Measurements from ENCODE around the gene BCL11A.
A peak's percentile ranks its signal among the peaks of the same experiment; 100 is the strongest.

Gene BCL11A

GRCh38 chr2:60553495-60554073 is at the start of gene BCL11A:
Gene BCL11A (minus strand): TSS chr2:60553654. CDS start chr2:60553270, 384 bp downstream.
- no peak for DNase-seq

- DNase-seq, result no peak
Measured at GRCh38 chr2:60602828-60603532, 49.5 kb upstream of the BCL11A start.

GRCh38 chr2:60602388-60602787 is 48.9 kb upstream of the BCL11A start:
- no peak for DNase-seq

DNA sequence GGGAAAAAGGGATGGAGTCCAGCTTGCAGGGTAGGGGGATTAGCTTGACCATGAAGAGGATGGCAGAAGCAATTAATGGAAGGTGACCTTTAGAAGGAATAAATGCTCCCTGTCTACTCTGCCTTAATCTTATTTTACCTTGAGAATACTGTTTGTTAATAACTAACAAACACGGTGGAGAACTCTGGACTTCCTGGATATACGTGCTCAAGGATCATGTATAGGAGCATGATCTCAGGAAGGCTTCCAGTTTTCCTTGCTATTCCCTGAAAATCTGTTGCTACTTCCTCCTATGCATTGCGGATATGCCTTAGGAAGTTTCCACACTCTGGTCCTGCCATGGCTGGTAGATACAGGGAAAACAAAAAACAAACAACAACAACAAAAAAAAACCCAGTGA is 44.8 kb upstream of the BCL11A start:
- DNase-seq, result no peak

- no peak for DNase-seq
Measured at GRCh38 chr2:60597346-60597745, 43.9 kb upstream of the BCL11A start.

DNA sequence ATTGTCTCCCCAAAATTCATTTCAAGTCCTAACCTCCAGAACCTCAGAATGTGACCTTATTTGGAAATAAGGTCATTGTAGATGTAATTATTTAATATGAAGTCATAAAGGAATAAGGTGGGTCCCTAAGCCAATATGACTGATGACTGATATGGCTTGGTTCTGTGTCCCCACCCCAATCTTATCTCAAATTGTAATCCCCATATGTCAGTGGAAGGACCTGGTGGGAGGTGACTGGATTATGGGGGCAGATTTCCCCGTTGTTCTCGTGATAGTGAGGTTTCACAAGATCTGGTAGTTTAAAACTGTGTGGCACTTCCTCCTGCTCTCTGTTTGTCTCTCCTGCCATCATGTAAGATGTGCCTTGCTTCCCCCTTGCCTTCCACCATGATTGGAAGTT is 43.0 kb upstream of the BCL11A start:
- no peak for DNase-seq

- no peak for DNase-seq
Measured at GRCh38 chr2:60595953-60596352, 42.5 kb upstream of the BCL11A start.

DNA sequence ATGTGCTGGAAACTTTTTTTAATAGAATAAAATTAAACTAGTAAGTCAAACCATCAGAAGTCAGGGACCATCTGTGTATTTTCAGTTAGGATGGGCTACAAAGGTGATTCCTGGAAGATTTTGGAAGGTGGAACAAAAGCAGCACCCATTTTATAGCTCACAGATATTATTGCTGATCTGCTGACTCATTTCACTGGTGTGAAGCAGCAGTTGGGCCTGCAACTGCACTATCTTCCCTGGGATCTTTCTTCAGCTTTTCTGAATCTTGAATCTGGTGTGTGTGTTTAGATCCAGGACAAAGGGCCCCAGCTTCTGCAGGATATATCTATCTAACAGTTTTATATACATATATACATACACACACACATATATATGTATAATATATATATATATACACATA is 35.6 kb upstream of the BCL11A start:
- DNase-seq, result no peak

DNA sequence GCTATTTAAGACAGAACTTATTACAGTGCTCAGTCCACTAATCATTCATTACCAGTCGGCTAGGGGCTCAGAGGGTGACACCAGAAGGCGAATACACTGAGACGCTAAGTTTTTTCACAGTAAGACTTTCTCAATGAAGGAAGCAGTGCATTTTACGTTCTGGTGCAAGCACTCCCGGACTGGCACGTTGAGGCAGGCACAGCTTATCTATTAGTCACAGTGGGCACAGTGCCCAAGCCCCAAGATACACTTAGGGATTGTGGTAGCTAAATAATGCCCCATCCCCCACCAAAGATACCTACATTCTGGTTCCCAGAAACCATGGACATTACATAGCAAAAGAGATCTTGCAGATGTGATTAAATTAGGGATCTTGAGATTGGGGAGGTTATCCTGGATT is 32.6 kb upstream of the BCL11A start:
- DNase-seq, result no peak

- no peak for DNase-seq
Measured at GRCh38 chr2:60585276-60585675, 31.8 kb upstream of the BCL11A start.

- DNase-seq, result no peak
Measured at GRCh38 chr2:60583604-60584003, 30.1 kb upstream of the BCL11A start.

GRCh38 chr2:60581433-60582282 is 28.2 kb upstream of the BCL11A start:
- DNase-seq, result peak; percentile 68

DNA sequence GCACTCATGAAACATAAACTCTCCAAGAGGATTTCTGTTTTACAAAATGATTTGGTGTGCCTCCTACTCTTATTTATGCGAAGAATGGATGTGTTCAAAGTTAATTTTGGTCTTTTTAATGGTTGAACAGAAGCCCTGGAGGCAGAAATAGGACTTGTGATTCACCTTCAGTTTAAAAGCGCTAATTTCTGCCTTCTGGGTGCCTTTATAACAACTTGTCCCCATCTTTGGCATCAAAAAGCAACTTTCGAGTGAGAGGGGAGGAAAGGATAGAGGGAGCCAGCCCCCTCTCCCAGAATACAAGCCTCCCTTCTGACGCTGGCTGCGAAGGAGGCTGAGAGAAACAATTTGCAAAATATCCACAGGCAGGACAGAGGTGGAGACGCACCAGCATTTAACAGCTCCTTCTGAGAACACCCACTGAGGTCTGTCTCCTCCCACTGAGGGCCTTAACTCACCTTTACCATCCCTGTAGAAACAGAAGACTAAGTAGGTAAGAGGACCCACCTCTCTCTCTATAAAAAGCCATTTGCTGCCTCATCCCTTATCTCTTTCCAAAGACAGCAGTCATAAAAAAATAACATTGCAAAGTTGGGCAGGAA is 24.3 kb upstream of the BCL11A start:
- no peak for DNase-seq

DNA sequence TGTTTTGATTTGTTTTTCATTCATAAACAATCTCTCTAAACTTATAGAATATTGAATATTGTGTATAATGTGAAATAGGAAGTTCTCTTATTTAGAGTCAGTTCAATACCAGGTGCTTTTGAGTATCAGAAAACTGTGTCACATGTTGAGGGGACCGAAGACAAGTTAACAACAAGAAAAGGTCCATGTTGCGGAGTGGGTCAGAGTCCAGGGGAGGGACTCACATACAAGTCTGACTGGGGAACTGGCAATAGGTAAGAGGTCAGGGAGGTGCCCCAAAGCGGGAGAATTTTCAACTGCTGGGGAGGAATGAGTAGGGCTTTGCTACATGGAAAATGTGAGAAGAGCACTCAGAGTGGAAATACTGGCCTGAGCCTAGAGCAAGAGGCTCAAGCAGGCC is 19.8 kb upstream of the BCL11A start:
- DNase-seq, result no peak

- no peak for DNase-seq
Measured at GRCh38 chr2:60570251-60570650, 16.8 kb upstream of the BCL11A start.

DNA sequence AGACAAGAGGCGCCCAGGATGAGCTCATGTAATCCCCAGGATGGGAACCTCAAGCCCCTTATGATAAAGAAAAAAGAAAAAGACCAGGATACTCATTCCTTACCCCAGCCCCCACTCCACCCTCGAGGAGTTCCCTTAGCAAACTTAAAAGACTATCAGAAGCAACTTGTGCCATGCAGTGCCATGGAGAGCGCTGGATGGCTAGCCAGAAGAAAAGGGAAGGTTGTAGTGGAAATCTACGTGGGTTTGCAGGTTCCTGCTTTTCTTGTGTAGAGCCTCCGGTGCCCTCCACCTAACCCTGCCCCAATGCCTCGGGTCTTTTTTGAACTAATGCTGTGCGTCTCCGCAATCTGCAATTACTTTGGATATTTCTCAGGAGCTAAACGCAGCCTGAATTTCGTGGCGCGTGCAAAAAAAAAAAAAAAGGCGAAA is 16.2 kb upstream of the BCL11A start:
- DNase-seq, result no peak

GRCh38 chr2:60567919-60568768 is 14.7 kb upstream of the BCL11A start:
- no peak for DNase-seq

- no peak for DNase-seq
Measured at GRCh38 chr2:60567096-60567495, 13.6 kb upstream of the BCL11A start.

DNA sequence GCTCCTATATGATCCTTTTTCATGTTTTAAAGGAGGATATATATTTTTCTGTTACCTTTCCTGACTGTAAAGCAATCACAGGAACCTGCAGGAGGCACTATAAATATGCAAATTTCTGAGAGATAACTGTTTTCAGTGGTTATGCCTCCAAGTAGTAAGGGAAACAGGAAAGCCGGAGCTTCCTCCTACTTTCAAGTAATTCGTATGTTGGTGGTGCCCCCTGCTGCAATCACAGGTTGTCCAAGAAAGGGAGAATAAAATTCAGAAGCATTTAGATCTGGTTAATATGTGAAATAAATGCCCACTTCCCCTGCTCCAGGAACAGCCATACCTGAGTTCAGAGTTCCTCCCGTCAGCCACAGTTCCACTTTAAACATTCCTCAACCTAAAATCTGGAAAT is 12.0 kb upstream of the BCL11A start:
- no peak for DNase-seq

GRCh38 chr2:60560734-60561644 is 7.5 kb upstream of the BCL11A start:
- DNase-seq, result no peak

GRCh38 chr2:60559880-60560279 is 6.4 kb upstream of the BCL11A start:
- DNase-seq, result no peak

Measured in stimulated activated CD4-positive, alpha-beta T cell treated with anti-CD3 and anti-CD28 coated beads, Interleukin-4, amount 100 ng/mL, for 1 hour (primary cell).